GM21447 (cell line): ENCODE data around the gene TBCK.
"Not testable (repeated sequence)": the region's sequence is repeated elsewhere in the genome, so short reads cannot be mapped to it uniquely, and the experiment has no call there.

Experiments used
- ATAC-seq: cut with Tn5 transposase; IDR thresholded peaks from one replicate; pipeline ENCODE4 v1.9.1; 2021; ENCODE audit not compliant: unreplicated experiment

Gene TBCK

DNA sequence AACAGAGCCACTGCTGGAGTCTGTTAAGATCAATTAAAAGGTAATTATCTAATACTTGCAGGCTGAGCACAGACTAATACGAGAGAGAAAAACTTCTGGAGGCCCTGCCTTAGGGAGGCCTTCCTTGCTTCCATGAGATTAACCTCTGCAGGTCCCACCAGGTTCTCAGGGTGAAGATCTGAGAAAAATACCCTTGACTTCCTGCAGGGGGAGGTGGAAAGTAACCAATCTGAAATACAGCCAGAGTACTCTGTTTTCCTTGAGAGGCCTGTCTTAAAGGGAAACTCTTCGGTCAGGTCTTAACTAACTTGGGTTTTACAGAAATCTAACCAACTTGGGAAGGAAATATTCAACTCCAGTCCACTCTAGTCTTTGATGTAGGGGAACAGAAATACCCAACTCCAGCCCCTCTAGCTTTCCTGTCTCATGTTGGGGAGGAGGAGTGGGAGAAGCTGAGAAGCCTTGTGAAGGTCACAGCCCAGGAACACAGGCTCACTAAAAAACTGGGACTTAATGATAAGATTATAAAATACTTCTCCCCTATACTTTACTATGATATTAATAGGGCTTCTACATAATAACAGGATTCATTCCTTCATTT is 77.1 kb downstream of the TBCK start:
- ATAC-seq: peak; percentile 91

DNA sequence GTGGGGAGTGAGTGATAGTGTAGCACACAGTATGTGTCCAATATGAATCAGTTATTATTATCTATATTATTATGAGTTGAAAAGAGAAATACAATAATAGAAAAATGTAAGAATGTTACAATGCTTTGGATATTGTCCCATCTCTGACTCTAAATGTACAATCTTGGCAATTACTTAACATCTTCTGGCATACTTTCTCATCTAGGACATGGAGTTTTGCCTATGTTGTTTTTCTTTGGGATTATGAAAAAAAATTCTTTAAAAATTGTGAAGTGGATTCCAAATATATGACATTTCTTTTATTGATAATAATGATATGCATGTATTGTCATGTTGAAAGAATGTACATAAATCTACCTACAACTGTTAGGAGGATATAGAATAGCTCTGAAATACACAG is 84.1 kb downstream of the TBCK start:
- ATAC-seq: no peak

DNA sequence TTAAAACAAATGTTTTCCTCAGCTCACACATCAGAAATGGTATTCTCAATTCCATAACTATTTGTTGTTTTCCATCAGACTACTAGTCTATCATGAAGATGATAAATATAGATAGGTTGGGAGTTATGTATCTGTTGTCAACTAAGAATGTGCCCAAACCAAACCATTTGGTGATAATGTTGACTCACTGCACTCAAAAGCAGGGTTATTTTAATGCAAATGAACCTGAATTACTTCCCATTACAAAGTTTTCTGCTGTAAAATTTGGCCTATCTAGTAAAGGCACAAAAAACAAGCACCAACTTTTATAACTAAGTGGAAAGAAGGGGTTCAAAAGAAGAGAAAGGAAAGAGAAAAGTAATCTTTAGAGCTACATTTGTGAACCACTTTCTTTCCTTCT is 93.5 kb downstream of the TBCK start:
- no peak for ATAC-seq

DNA sequence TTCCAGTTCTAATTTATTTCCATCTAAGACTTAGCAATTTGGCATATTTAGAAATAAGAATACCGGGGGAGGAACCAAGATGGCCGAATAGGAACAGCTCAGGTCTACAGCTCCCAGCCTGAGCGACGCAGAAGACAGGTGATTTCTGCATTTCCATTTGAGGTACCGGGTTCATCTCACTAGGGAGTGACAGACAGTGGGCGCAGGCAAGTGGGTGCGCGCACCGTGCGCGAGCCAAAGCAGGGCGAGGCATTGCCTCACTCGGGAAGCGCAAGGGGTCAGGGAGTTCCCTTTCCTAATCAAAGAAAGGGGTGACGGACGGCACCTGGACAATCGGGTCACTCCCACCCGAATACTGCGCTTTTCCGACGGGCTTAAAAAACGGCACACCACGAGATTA is 102.7 kb downstream of the TBCK start:
- not testable (repeated sequence) for ATAC-seq

DNA sequence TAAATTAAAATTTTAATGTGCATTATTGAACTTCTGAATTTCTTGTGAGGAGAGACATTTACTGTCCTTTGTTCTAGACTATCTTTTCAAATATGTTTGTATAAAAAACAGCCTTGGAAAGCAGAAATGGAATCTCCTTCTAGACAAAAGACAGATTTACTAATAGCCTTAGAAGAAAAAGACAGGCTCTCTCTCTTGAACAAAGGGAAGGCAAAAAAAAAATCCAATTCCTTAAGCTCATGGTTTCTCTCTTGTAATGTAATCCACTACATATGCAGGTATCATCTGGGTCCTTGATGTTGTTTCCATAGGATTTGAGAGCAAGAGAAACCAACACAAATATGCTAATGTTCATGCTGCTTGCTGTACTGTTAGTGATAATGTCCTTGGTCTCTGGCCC is 106.0 kb downstream of the TBCK start:
- no peak for ATAC-seq

DNA sequence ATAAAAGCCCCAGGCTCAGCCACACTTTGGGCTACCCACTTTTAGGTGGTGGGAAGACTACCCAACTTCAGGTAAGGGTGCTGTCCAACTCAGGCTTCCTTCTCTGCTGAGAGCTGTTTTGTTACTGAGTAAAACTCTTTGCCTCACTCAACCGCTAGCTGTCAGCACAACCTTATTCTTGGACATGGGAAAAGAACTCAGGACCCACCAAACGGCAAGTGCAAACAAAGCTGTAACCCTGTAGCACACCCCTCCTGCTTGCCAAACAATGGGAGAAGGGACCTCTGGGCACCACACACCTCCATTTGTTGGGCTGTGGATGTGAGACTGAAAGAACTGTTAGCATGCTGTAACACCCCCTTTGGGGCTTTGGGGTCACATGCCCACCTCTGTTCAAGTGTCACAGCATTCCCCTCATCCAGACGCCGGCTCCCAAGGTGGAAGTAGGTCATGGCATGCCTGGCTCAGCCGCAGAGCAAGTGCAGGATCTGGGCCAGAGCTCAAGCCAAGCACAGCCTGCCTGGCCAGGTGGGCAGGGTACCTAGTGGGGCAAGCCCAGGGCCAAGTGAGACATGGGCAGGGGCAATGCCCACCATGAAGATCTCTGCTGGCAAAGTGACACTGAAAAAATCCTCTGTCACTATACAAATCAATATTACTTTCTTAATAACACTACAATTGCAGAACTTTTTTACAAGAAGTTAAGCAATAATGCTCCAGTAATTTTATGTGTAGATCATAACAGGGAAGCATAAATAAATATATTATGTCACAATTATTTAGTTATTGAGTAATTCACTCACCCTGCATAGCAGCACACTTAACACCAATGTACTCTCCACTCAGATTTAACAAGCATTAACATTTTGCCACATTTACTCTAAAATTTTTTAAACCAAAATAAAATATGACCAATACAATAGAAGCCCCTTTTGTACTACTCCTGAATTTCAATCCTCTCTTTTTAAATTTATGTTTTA is 107.2 kb downstream of the TBCK start:
- no peak for ATAC-seq

DNA sequence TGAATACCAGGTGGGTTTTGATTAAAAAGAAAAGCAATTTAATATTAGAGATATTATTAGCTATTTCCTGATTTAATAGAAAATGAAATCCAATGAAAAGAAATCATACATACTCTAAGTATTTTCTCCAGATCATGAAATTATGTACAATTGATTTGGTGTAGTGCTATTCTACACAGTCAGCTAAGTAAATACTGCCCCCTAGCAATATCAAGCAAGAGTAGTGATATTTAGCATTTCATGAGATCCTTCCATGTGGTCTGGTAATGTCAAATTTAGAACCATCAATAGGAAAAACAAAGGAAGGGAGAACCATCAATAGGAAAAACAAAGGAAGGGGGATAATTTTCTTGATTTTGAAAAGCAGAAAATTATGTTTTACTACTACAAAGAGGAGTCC is 114.6 kb downstream of the TBCK start:
- ATAC-seq: no peak

DNA sequence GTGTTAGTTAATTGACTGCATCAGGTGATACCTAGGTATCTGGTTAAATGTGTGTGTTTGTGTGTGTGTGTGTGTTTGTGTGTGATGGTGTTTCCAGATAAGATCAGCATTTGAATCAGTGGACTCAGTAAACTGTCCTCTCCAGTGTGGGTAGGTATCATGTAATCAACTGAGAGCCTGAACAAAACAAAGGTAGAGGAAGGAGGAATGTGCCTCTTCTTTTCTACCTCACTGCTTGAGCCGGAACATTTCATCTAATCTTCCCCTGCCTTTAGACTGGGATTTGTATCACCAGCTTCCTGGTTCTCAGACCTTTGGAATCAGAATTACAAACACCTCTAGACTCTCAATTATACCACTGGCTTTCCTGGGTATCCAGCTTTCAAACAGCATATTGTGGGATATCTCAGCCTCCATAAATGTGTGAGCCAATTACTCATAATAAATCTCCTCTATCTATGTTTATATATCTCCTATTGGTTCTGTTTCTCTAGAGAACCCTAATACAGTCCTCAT is 120.5 kb downstream of the TBCK start:
- no peak for ATAC-seq

DNA sequence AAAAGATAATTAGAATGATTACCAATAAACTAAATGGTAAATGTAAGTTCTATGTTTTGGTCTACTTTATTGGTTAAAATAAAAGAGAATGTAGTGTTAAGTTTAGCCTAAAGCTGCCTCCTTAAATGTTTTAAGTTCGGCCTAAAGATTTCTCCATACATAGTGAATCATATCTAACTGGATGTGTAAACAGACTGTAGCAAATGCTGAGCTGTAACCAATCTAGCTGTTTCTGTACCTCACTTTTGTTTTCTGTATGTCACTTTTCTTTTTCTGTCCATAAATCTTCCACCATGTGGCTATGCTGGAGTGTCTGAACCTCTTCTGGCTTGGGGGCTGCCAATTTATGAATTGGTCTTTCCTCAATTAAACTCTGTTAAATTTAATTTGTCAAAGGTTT is 121.2 kb downstream of the TBCK start:
- no peak for ATAC-seq

DNA sequence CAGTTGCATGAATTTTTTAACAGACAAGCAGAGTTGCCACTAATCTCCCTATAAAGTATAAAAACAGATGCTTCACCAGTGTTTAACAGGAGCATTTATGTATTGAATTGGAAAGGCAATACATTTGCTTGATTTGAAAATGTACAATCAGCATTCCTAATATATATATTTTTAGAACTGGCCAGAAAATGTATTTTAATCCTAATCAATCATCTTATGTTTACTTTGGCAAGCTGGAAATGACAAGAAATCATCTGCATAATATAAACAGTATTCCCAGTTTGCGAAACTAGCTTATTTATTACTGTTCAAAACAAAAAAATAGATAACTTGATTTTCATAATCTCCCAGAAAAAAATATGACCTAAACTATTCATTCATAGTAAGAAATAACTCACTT is 123.9 kb downstream of the TBCK start:
- ATAC-seq: no peak

DNA sequence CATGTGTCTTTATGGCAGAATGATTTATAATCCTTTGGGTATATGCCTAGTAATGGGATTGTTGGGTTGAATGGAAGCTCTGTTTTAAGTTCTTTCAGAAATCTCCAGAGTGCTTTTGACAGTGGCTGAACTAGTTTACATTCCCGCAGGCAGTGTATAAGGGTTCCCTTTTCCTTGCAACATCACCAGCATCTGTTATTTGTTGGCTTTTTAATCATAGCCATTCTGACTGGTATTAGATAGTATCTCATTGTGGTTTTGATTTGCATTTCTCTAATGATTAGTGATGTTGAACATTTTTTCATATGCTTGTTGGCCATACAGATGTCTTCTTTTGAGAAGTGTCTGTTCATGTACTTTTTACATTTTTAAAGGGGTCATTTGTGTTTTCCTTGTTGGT is 129.8 kb downstream of the TBCK start:
- no peak for ATAC-seq

DNA sequence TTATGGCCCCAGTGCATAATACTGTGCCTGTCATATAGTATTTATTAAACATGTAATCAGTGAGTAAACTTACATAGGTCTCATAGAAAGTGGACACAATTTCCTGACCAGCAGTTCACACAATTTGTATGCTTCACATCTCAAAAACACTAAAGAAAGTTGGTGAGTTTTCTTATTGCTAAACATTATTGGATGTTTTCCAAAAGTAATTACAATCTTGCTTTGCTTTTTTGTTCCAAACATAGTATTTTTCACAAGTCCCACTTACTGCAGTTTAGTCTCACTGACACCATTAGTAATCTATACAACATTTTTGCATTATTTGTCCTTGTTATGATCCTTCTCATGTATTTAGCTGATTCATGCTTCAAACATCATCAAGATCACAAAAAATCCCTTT is 132.5 kb downstream of the TBCK start:
- no peak for ATAC-seq

DNA sequence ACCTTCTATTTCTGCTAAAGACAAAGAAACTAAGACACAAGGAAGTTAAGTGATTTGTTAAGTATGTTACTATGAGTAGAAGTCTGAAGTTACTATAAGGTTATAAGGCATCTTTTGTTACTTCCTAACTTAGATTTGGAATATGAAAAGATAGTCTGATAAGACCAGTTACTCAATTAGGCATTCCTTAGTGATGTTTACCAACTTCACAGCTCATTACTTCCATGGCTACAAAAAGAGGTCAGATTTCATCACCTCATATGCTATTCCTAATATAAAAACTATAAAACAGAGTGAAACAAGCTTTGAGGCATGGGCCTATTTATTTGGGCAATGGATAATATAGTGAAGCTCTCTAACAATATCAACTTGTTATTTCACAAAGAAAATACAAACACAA is 143.1 kb downstream of the TBCK start:
- no peak for ATAC-seq

DNA sequence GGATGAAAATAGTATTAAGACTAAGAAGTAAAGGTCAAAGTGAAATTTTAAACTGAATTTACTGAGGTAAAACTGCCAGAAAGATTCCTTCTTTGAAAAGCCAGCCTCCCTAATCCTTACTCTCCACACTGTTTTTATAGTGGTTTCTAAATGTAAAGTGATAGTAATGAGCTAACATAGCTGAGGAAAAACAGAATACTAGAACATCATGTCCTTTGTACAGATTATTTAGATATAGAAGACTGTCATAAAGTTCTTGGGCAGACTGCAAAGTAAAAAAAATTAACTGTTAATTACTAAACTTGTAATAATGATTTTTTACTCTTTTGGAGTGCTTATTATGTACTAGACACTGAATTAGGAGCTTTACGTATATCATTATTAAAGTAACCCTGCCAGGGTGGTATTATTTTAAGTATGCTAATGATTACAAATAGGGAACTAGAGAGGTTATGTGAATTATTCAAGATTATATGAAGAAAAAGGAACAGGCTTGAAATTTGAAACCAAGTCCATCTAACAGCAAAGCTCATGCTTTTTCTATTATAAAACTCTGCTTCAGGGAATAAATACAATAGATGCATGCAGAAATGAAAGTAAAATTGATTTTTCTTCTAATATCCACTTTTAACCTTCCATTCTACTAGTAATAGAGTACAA is 150.5 kb downstream of the TBCK start:
- no peak for ATAC-seq

DNA sequence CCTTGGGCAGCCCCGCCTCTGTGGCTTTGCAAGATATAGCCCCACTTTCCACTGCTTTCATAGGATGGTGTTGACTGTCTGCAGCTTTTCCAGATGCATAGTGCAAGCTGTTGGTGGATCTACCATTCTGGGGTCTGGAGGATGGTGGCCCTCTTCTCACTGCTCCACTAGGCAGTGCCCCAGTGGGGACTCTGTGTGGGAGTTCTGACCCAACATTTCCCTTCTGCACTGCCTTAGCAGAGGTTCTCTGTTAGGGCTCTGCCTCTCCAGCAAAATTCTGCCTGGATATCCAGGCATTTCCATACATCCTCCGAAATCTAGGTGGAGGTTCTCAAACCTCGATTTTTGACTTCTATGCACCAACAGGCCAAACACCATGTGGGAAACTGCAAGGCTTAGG is 153.7 kb downstream of the TBCK start:
- ATAC-seq: no peak

DNA sequence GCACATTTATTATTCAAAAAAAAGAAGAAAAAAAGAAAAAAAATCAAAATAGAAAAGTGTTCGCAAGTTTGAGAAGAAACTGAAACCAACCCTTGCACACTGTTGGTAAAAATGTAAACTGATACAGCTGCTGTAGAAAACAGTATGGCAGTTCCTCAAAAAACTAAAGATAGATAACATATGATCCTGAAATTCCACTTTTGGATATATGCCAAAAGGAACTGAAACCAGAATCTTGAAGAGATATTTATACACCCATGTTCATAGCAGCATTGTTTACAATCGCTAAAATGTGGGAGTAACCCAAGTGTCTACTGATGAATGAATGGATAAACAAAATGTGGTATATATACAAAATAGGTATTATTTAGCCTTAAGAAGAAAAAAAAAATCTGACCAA is 155.4 kb downstream of the TBCK start:
- no peak for ATAC-seq

DNA sequence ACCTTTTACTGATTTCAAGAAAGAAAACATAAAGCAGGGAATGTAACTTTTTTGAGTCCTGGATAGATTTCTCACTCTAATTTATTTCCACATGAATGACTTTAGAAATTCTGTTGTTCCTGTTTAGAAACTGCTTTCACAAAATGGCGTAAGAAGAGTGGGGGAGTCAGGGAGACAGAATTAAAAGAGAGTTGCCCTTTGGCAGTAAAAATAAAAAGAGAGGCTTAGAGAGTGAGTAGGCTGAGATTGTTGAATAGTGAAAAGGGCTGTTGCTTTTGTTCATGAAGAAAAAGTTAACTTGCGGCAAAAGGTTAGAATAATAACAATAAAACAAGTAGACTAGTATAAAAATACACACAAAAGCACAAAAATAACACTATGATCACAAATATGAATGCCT is 166.1 kb downstream of the TBCK start:
- ATAC-seq: no peak

DNA sequence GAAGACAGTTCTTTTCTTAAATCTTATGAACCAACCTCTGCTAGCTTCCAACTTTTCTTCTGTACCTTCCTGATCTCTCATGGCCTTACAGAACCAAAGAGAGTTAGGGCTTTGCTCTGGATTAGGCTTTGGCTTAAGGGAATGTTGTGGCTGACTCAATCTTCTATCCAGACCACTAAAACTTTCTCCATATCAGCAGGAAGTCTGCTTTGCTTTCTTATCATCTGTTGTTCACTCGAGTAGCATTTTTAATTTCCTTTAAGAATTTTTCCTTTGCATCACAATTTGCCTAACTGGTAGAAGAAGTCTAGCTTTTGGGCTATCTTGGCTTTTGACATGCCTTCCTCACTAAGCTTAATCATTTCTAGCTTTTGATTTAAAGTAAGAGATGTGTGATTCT is 167.0 kb downstream of the TBCK start:
- no peak for ATAC-seq

DNA sequence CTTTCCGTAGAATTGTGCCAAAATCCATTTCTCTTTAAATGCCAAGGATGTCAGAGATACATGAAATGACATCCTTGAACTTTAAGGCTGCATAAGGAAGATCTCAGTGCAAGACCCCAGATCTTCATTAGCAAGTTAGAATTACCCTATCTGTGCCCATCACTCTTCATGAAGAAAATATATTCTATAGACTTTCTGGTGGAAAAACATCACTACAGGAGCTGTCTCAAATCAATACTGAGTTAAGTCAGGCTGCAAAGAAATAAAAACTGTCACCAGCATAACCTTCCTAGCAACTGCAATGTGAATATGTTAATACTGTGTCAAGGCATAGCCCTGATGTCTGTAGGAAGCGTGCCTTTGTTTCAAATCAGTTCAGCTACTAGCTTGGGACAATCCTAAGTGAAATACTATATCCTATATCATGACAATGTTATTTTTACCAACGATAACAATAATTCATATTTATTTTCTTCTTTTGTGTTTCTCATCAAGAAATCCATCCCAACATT is 173.3 kb downstream of the TBCK start:
- ATAC-seq: no peak

DNA sequence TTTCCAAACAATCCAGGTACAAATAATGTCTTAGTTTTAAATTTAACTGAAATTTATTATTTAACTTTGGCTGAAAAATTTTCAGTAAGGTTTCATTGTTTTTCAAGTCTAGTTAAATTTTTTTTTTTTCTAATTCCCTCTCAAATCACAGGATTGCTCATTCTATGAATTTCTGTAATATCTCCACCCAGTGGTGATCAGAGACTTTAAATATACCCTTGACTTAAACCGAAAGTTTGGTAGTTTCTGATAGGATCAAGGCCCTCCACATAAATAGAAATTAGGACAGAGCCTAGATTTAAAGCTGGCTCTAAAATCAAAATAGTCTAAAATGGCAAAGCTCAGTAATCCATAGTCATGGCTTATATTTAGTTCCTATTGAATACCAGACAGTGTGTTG is 175.4 kb downstream of the TBCK start:
- ATAC-seq: no peak

DNA sequence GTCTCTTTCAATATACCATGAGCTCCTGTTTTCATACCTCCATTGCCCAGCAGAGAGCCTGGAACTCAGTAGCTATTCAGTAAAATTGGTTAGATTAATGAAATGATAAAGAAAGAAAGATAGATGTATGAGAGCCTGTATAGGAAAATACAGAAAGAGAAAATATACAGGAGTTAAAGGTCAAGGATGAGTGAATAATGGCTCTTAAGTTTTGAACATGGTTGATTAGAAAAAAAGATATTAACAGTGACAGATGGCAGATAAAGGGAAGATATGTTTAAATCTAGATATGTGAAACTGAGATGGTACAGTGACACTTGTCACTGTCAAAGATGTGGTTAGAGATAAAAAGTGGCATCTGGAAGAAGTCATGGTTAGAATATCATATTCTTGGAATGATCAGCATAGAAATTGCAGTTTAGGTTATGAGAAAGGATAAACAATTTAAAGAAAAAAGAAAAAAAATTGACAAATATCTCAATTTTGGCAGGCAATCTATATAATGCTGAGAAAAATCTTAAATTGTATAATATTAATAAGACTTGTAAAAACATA is 179.2 kb downstream of the TBCK start:
- no peak for ATAC-seq
